ENCODE results near the gene AGBL1.

DNA sequence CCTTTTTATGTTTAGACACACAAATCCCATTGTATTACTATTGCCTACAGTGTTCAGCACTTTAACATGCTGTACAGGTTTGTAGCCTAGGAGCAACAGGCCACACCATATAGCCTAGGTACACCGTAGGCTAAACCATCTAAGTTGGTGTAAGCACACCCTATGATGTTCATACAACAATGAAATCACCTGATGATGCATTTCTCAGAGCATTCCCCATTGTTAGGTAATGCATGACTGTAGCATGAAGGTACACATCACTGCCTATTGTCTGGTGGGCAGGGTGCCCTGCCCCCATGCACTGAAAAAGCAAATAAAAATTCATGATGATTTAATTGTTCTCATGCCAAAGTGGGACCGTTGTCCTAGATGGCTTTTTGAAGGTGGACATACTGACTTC lies 183.6 kb downstream of the AGBL1 start:
- TF ChIP-seq, protein P1, sequence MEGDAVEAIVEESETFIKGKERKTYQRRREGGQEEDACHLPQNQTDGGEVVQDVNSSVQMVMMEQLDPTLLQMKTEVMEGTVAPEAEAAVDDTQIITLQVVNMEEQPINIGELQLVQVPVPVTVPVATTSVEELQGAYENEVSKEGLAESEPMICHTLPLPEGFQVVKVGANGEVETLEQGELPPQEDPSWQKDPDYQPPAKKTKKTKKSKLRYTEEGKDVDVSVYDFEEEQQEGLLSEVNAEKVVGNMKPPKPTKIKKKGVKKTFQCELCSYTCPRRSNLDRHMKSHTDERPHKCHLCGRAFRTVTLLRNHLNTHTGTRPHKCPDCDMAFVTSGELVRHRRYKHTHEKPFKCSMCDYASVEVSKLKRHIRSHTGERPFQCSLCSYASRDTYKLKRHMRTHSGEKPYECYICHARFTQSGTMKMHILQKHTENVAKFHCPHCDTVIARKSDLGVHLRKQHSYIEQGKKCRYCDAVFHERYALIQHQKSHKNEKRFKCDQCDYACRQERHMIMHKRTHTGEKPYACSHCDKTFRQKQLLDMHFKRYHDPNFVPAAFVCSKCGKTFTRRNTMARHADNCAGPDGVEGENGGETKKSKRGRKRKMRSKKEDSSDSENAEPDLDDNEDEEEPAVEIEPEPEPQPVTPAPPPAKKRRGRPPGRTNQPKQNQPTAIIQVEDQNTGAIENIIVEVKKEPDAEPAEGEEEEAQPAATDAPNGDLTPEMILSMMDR (conservative IDR thresholded peaks at IDR 0.05), result no peak
- no peak for TF ChIP-seq EZH2 (IDR thresholded peaks at IDR 0.05; ENCODE audit: low read depth)

All from PC-9 (cell line).